Astrocyte (in vitro differentiated cells and primary cell): ENCODE results near the gene FYCO1. TPM values are rescaled to one million over a fixed set of nuclear protein-coding genes. Genes with fewer than 3 reads are reported as not detected.

Source experiments
- DNase-seq: peaks from one replicate; pipeline ENCODE4 v3.0.0-alpha.2; 2010; ENCODE audit warnings: low read depth
- FAIRE-seq: peaks from 2 replicates; lab custom pipeline; 2011; peaks lifted over from hg19 to GRCh38; lab: Jason Lieb, UNC
- H2AFZ ChIP-seq: 2 replicates; pipeline ENCODE4 v1.6.0; 2012; ENCODE audit warnings: low read depth, low read length, inconsistent platforms
- H3K27ac ChIP-seq: 2 replicates; pipeline ENCODE4 v1.5.1; 2011; ENCODE audit warnings: low read depth, low read length, inconsistent platforms
- H3K27me3 ChIP-seq: 2 replicates; pipeline ENCODE4 v1.6.0; 2011; ENCODE audit warnings: low read length, inconsistent platforms; ENCODE audit not compliant: insufficient read depth
- H3K36me3 ChIP-seq: 2 replicates; pipeline ENCODE4 v1.5.1; 2011; ENCODE audit warnings: low read length, inconsistent platforms; ENCODE audit not compliant: insufficient read depth
- H3K4me1 ChIP-seq: 2 replicates; pipeline ENCODE4 v1.5.1; 2011; ENCODE audit warnings: low read length, inconsistent platforms; ENCODE audit not compliant: insufficient read depth
- H3K4me2 ChIP-seq: 2 replicates; pipeline ENCODE4 v1.6.0; 2012; ENCODE audit warnings: low read length, inconsistent platforms
- H3K4me3 ChIP-seq: 2 replicates; pipeline ENCODE4 v1.5.1; 2011; ENCODE audit warnings: low read depth, mild to moderate bottlenecking, low read length, inconsistent platforms; ENCODE audit not compliant: insufficient read depth
- H3K79me2 ChIP-seq: 2 replicates; pipeline ENCODE4 v1.6.0; 2012; ENCODE audit warnings: mild to moderate bottlenecking, low read length, inconsistent platforms; ENCODE audit not compliant: insufficient read depth
- H3K9ac ChIP-seq: 2 replicates; pipeline ENCODE4 v1.6.0; 2012; ENCODE audit warnings: mild to moderate bottlenecking, low read length, inconsistent platforms
- H3K9me3 ChIP-seq: 2 replicates; pipeline ENCODE4 v1.5.1; 2012; ENCODE audit warnings: low read depth, mild to moderate bottlenecking, low read length, inconsistent platforms; ENCODE audit not compliant: insufficient read depth
- H4K20me1 ChIP-seq: 2 replicates; pipeline ENCODE4 v1.6.0; 2012; ENCODE audit warnings: low read length, inconsistent platforms; ENCODE audit not compliant: insufficient read depth
- H3K27ac Mint-ChIP-seq: one replicate; pipeline ENCODE4 v1.8.0; 2021; ENCODE audit warnings: mild to moderate bottlenecking, mixed read lengths; ENCODE audit not compliant: unreplicated experiment
- H3K27me3 Mint-ChIP-seq: one replicate; pipeline ENCODE4 v1.8.0; 2021; ENCODE audit warnings: low read depth, mixed read lengths; ENCODE audit not compliant: unreplicated experiment
- H3K36me3 Mint-ChIP-seq: one replicate; pipeline ENCODE4 v1.8.0; 2021; ENCODE audit warnings: low read depth, mixed read lengths; ENCODE audit not compliant: unreplicated experiment
- H3K4me1 Mint-ChIP-seq: one replicate; pipeline ENCODE4 v1.8.0; 2021; ENCODE audit warnings: low read depth, mixed read lengths; ENCODE audit not compliant: unreplicated experiment
- H3K4me3 Mint-ChIP-seq: one replicate; pipeline ENCODE4 v1.8.0; 2021; ENCODE audit warnings: mild to moderate bottlenecking, moderate library complexity, mixed read lengths; ENCODE audit not compliant: unreplicated experiment
- H3K9me3 Mint-ChIP-seq: one replicate; pipeline ENCODE4 v1.8.0; 2021; ENCODE audit warnings: mild to moderate bottlenecking, mixed read lengths; ENCODE audit not compliant: unreplicated experiment
- CTCF ChIP-seq: IDR thresholded peaks from 2 replicates; pipeline ENCODE4 v1.5.1; 2011; ENCODE audit warnings: low read depth, mild to moderate bottlenecking, inconsistent platforms, low read length, moderate library complexity; ENCODE audit not compliant: insufficient read depth
- EZH2 ChIP-seq: IDR thresholded peaks from 2 replicates; pipeline ENCODE4 v1.6.1; 2012; ENCODE audit warnings: mild to moderate bottlenecking, low read length, inconsistent platforms; ENCODE audit not compliant: insufficient read depth
- total RNA-seq: library from RNA; stranded (reverse); gene quantifications from 2 replicates; pipeline ENCODE4 v1.2.1, GENCODE V29; 2021

The FYCO1 gene
- total RNA-seq, 1 donor from 2014 or later = 19.7 TPM

GRCh38 chr3:45933591-45933990 is 62.0 kb downstream of the FYCO1 start:
- H3K4me3 ChIP-seq = no peak overlapping the region
- Mint-ChIP-seq H3K27me3 (no peaks in the 10 kb centered on the region), H3K36me3 (peaks cover 26% of the 10 kb centered on the region), H3K9me3 (no peaks in the 10 kb centered on the region), H3K4me3 (no peak overlapping the region), H3K27ac (no peak overlapping the region), H3K4me1 (peaks cover 2% of the 10 kb centered on the region)
- no peaks in the 10 kb centered on the region for H3K79me2 ChIP-seq
- no peaks in the 10 kb centered on the region for H3K27me3 ChIP-seq
- H3K4me1 ChIP-seq = no peaks in the 10 kb centered on the region
- no peak overlapping the region for H2AFZ ChIP-seq
- FAIRE-seq = no peak
- peaks cover 9% of the 10 kb centered on the region for H3K36me3 ChIP-seq
- no peaks in the 10 kb centered on the region for H3K9me3 ChIP-seq
- H4K20me1 ChIP-seq = no peaks in the 10 kb centered on the region
- TF ChIP-seq CTCF (no peak), EZH2 (no peak)
- no peak overlapping the region for H3K4me2 ChIP-seq
- H3K27ac ChIP-seq = no peak overlapping the region
- no peak for DNase-seq
- no peak overlapping the region for H3K9ac ChIP-seq

GRCh38 chr3:45932112-45932511 is 63.5 kb downstream of the FYCO1 start:
- no peak for TF ChIP-seq CTCF
- no peak for TF ChIP-seq EZH2
- Mint-ChIP-seq H3K27me3 (no peaks in the 10 kb centered on the region), H3K36me3 (peaks cover 27% of the 10 kb centered on the region), H3K4me3 (no peak overlapping the region), H3K27ac (no peak overlapping the region), H3K4me1 (peaks cover 9% of the 10 kb centered on the region), H3K9me3 (no peaks in the 10 kb centered on the region)
- no peaks in the 10 kb centered on the region for H3K27me3 ChIP-seq
- peaks cover 9% of the 10 kb centered on the region for H3K36me3 ChIP-seq
- H2AFZ ChIP-seq = no peak overlapping the region
- peaks cover 13% of the 10 kb centered on the region for H3K4me1 ChIP-seq
- no peak overlapping the region for H3K27ac ChIP-seq
- no peak for FAIRE-seq
- H3K79me2 ChIP-seq = no peaks in the 10 kb centered on the region
- H3K4me2 ChIP-seq = no peak overlapping the region
- H4K20me1 ChIP-seq = no peaks in the 10 kb centered on the region
- H3K9me3 ChIP-seq = no peaks in the 10 kb centered on the region
- no peak overlapping the region for H3K9ac ChIP-seq
- H3K4me3 ChIP-seq = no peak overlapping the region
- DNase-seq = no peak

GRCh38 chr3:45931496-45931895 is 64.1 kb downstream of the FYCO1 start:
- H3K9me3 Mint-ChIP-seq = no peaks in the 10 kb centered on the region
- no peaks in the 10 kb centered on the region for H3K27me3 Mint-ChIP-seq
- H3K9me3 ChIP-seq = no peaks in the 10 kb centered on the region
- H3K27me3 ChIP-seq = no peaks in the 10 kb centered on the region
- no peak overlapping the region for H3K27ac ChIP-seq
- peaks cover 13% of the 10 kb centered on the region for H3K4me1 ChIP-seq
- no peak overlapping the region for H3K9ac ChIP-seq
- no peak overlapping the region for H3K27ac Mint-ChIP-seq
- H3K36me3 Mint-ChIP-seq = peaks cover 25% of the 10 kb centered on the region
- H3K36me3 ChIP-seq = peaks cover 9% of the 10 kb centered on the region
- TF ChIP-seq EZH2 (no peak), CTCF (no peak)
- H3K4me1 Mint-ChIP-seq = peaks cover 10% of the 10 kb centered on the region
- no peaks in the 10 kb centered on the region for H4K20me1 ChIP-seq
- no peak overlapping the region for H3K4me2 ChIP-seq
- FAIRE-seq (no peak), DNase-seq (no peak)
- no peaks in the 10 kb centered on the region for H3K79me2 ChIP-seq
- H3K4me3 ChIP-seq = no peak overlapping the region
- H3K4me3 Mint-ChIP-seq = no peak overlapping the region
- H2AFZ ChIP-seq = no peak overlapping the region
